PC-9 (cell line): ENCODE measurements around the gene B3GNT2. TPM values are rescaled to one million over a fixed set of nuclear protein-coding genes. Genes with fewer than 3 reads are reported as not detected.

Experiments
- BruUV-seq: library from RNA; stranded (reverse); fragments of 400-500 nt; replicated peaks from 2 replicates; lab custom pipeline; 2021; lab: Mats Ljungman, UMichigan
- CTCF ChIA-PET: fragments of 300-600 bp; sonication (Branson Sonifier 250); formaldehyde crosslinking; loops from one replicate; lab custom pipeline; 2022; ENCODE audit warnings: antibody characterized with exemption; lab: Charles Lee
- POLR2A ChIA-PET: fragments of 300-600 bp; sonication (Branson Sonifier 250); formaldehyde crosslinking; loops from one replicate; lab custom pipeline; 2022; ENCODE audit warnings: antibody characterized with exemption; ENCODE audit not compliant: unreplicated experiment; lab: Charles Lee
- DNase-seq, 2 experiments: peaks; one replicate each; pipeline versions ENCODE4 v3.0.0 to v3.0.0-alpha.2; 2015 to 2022; ENCODE audit warnings: mixed read lengths in 1 of 2
- H2AFZ ChIP-seq: fragments of 200-600 bp; sonication (generic); 2 replicates; pipeline ENCODE4 v1.8.1; 2017; ENCODE audit warnings: antibody characterized with exemption
- H3F3A ChIP-seq: fragments of 200-600 bp; sonication (generic); 2 replicates; pipeline ENCODE4 v1.8.1; 2017; ENCODE audit warnings: antibody characterized with exemption, mild to moderate bottlenecking, low read depth; ENCODE audit not compliant: insufficient read depth
- H3K27ac ChIP-seq: fragments of 200-600 bp; sonication (generic); 2 replicates; pipeline ENCODE4 v1.6.1; 2016; ENCODE audit warnings: mixed run types
- H3K27me3 ChIP-seq: fragments of 200-600 bp; sonication (generic); 2 replicates; pipeline ENCODE4 v1.6.1; 2016; ENCODE audit warnings: low read depth, mixed run types; ENCODE audit not compliant: insufficient read depth
- H3K36me3 ChIP-seq: fragments of 200-600 bp; sonication (generic); 2 replicates; pipeline ENCODE4 v1.6.1; 2016; ENCODE audit warnings: low read depth, mixed run types
- H3K4me1 ChIP-seq: fragments of 200-600 bp; sonication (generic); replicated peaks from 2 replicates; pipeline ENCODE4 v1.6.1; 2016; ENCODE audit warnings: mixed run types; ENCODE audit not compliant: insufficient read depth
- H3K4me2 ChIP-seq: fragments of 200-600 bp; sonication (generic); 2 replicates; pipeline ENCODE4 v1.6.1; 2017; ENCODE audit warnings: mixed run types
- H3K4me3 ChIP-seq: fragments of 200-600 bp; sonication (generic); 2 replicates; pipeline ENCODE4 v1.6.1; 2016; ENCODE audit warnings: mixed run types
- H3K79me2 ChIP-seq: fragments of 200-600 bp; sonication (generic); 2 replicates; pipeline ENCODE4 v1.6.1; 2017; ENCODE audit warnings: low read depth, mixed run types
- H3K9me2 ChIP-seq: fragments of 200-600 bp; sonication (generic); 2 replicates; pipeline ENCODE4 v1.8.1; 2017; ENCODE audit warnings: mild to moderate bottlenecking; ENCODE audit not compliant: insufficient read depth
- H3K9me3 ChIP-seq: fragments of 200-600 bp; sonication (generic); 2 replicates; pipeline ENCODE4 v1.8.1; 2016; ENCODE audit warnings: low read depth; ENCODE audit not compliant: insufficient read depth
- H4K20me1 ChIP-seq: fragments of 200-600 bp; sonication (generic); 2 replicates; pipeline ENCODE4 v1.8.1; 2017; ENCODE audit not compliant: insufficient read depth
- CTCF ChIP-seq: fragments of 200-600 bp; sonication (generic); conservative IDR thresholded peaks from 2 replicates; pipeline ENCODE4 v1.6.1; 2017; ENCODE audit warnings: mixed run types, antibody characterized with exemption, mild to moderate bottlenecking, moderate library complexity
- EZH2 ChIP-seq: fragments of 200-600 bp; sonication (generic); IDR thresholded peaks from 2 replicates; pipeline ENCODE4 v1.8.0; 2017; ENCODE audit warnings: antibody characterized with exemption, low read depth
- intact Hi-C: fragments of 100-400 bp; cut with micrococcal nuclease; formaldehyde crosslinking; loops from one replicate; pipeline ENCODE4 v1.10.0; 2022; ENCODE audit not compliant: unreplicated experiment
- total RNA-seq: library from RNA; stranded (reverse); gene quantifications from 2 replicates; pipeline ENCODE4 v1.2.3, GENCODE V29; 2021

B3GNT2 gene
- total RNA-seq, 1 experiment from 2014 or later: 30.8 TPM

GRCh38 chr2:62185475-62186155, 10.3 kb upstream of the B3GNT2 start:
- POLR2A ChIA-PET: no interaction called here
- CTCF ChIA-PET: no interaction called here

GRCh38 chr2:62186156-62186905, 9.6 kb upstream of the B3GNT2 start:
- no TSS peak for BruUV-seq
- H3K79me2 ChIP-seq: no peaks in the 10 kb centered on the region
- DNase-seq: no peak
- no peaks in the 10 kb centered on the region for H3K9me3 ChIP-seq
- no peaks in the 10 kb centered on the region for H3K36me3 ChIP-seq
- H3K27me3 ChIP-seq: no peaks in the 10 kb centered on the region
- H3K4me3 ChIP-seq: no peak overlapping the region
- CTCF ChIA-PET: no interaction called here
- no peak overlapping the region for H3K4me2 ChIP-seq
- no peaks in the 10 kb centered on the region for H3K4me1 ChIP-seq
- no peaks in the 10 kb centered on the region for H3F3A ChIP-seq
- H4K20me1 ChIP-seq: no peaks in the 10 kb centered on the region
- no peaks in the 10 kb centered on the region for H3K9me2 ChIP-seq
- no peak overlapping the region for H2AFZ ChIP-seq
- no peak overlapping the region for H3K27ac ChIP-seq
- POLR2A ChIA-PET: no interaction called here
- TF ChIP-seq CTCF: no peak
- TF ChIP-seq EZH2: no peak
- intact Hi-C loops: no loop called here

More at GRCh38 chr2:62185475-62186155, 10.3 kb upstream of the B3GNT2 start:
- Histone ChIP-seq H3K36me3 (no peaks in the 10 kb centered on the region), H3K9me3 (no peaks in the 10 kb centered on the region), H4K20me1 (no peaks in the 10 kb centered on the region), H3K4me1 (no peaks in the 10 kb centered on the region), H3K4me2 (no peak overlapping the region), H2AFZ (no peak overlapping the region), H3K79me2 (no peaks in the 10 kb centered on the region), H3F3A (no peaks in the 10 kb centered on the region), H3K9me2 (no peaks in the 10 kb centered on the region), H3K27ac (no peak overlapping the region), H3K27me3 (no peaks in the 10 kb centered on the region), H3K4me3 (no peak overlapping the region)
- TF ChIP-seq CTCF (no peak), EZH2 (no peak)
- no peak for DNase-seq
- BruUV-seq: no TSS peak
- intact Hi-C loops: no loop called here

GRCh38 chr2:62187246-62187645, 8.7 kb upstream of the B3GNT2 start:
- Histone ChIP-seq H3K9me2 (no peaks in the 10 kb centered on the region), H3F3A (no peaks in the 10 kb centered on the region), H3K4me3 (no peak overlapping the region), H3K4me1 (no peaks in the 10 kb centered on the region), H3K27me3 (no peaks in the 10 kb centered on the region), H3K36me3 (no peaks in the 10 kb centered on the region), H3K27ac (no peak overlapping the region), H4K20me1 (no peaks in the 10 kb centered on the region), H3K4me2 (no peak overlapping the region), H3K9me3 (no peaks in the 10 kb centered on the region), H3K79me2 (no peaks in the 10 kb centered on the region), H2AFZ (no peak overlapping the region)
- no TSS peak for BruUV-seq
- ChIA-PET POLR2A (no interaction called here), CTCF (no interaction called here)
- intact Hi-C loops: no loop called here
- no peak for TF ChIP-seq CTCF
- DNase-seq: no peak
